ENCODE data around the gene IL22RA2. TPM values are rescaled to one million over a fixed set of nuclear protein-coding genes. Genes with fewer than 3 reads are reported as not detected.
"Not testable (repeated sequence)": the region's sequence is repeated elsewhere in the genome, so short reads cannot be mapped to it uniquely, and the experiment has no call there.

Gene IL22RA2
- total RNA-seq, 1 donor from 2014 or later: not detected

DNA sequence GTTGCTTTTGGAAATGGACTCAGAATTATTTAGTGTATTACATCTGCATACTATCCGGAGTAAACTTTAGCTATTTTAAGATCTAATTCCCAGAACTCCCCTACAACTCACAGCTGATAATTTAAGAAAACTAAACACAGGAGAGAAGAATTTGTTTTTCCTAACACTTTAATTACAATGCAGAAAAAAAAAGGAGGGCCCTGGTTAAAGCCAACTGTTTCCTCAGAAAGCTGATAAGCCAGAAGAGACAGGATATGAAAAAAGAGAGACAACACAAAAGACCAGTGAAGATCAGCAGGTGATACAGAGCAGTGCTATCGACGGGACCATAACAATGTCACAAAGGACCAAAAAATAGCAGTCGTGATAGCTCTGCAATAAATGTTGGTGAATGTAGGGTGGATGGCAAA is 39.9 kb upstream of the IL22RA2 start:
- peak overlapping the region; percentile 86 for H3K4me3 ChIP-seq
- DNase-seq (no peak), ATAC-seq (no peak)
- no peaks in the 10 kb centered on the region for H3K36me3 ChIP-seq
- no peaks in the 10 kb centered on the region for H3K9me3 ChIP-seq
- intact Hi-C loops (cut with DNase I): no loop called here
- peaks cover 67% of the 10 kb centered on the region for H3K4me1 ChIP-seq
- TF ChIP-seq, protein P1, sequence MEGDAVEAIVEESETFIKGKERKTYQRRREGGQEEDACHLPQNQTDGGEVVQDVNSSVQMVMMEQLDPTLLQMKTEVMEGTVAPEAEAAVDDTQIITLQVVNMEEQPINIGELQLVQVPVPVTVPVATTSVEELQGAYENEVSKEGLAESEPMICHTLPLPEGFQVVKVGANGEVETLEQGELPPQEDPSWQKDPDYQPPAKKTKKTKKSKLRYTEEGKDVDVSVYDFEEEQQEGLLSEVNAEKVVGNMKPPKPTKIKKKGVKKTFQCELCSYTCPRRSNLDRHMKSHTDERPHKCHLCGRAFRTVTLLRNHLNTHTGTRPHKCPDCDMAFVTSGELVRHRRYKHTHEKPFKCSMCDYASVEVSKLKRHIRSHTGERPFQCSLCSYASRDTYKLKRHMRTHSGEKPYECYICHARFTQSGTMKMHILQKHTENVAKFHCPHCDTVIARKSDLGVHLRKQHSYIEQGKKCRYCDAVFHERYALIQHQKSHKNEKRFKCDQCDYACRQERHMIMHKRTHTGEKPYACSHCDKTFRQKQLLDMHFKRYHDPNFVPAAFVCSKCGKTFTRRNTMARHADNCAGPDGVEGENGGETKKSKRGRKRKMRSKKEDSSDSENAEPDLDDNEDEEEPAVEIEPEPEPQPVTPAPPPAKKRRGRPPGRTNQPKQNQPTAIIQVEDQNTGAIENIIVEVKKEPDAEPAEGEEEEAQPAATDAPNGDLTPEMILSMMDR (IDR thresholded peaks at IDR 0.05): no peak
- H3K27ac ChIP-seq: peak overlapping the region; percentile 100
- H3K27me3 ChIP-seq: no peaks in the 10 kb centered on the region

- Histone ChIP-seq H3K27me3 (no peaks in the 10 kb centered on the region), H3K4me1 (peaks cover 72% of the 10 kb centered on the region), H3K4me3 (no peak overlapping the region), H3K36me3 (peaks cover 10% of the 10 kb centered on the region), H3K27ac (peak overlapping the region; percentile 38), H3K9me3 (no peaks in the 10 kb centered on the region)
- DNase-seq: no peak
- ATAC-seq: no peak
- TF ChIP-seq, protein P1 (IDR thresholded peaks at IDR 0.05): no peak
- intact Hi-C loops (cut with DNase I): no loop called here
These were observed 38.5 kb upstream of the IL22RA2 start for GRCh38 chr6:137211910-137212309.

DNA sequence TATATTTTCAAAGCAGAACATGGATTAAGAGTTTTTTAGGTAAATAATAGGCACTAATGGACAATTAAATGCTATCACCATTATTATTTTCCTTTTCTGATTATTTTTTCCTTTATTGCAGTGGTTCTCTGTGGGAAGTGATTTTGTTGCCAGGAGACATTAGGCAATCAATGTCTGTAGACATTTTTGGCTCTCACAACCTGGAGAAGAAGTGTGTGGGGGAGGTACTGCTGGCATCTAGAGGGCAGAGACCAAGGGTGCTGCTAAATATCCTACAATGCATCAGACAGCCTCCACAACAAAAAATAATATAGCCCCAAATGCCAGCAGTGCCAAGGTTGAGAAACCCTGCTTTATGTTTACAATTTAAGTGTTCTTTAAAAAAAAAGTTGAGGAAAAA is 37.5 kb upstream of the IL22RA2 start:
- Histone ChIP-seq H3K9me3 (no peaks in the 10 kb centered on the region), H3K36me3 (peaks cover 19% of the 10 kb centered on the region), H3K27me3 (no peaks in the 10 kb centered on the region), H3K27ac (peak overlapping the region; percentile 38), H3K4me1 (peaks cover 73% of the 10 kb centered on the region), H3K4me3 (no peak overlapping the region)
- DNase-seq (no peak), ATAC-seq (peak; percentile 72)
- TF ChIP-seq, protein P1 (IDR thresholded peaks at IDR 0.05): no peak
- intact Hi-C loops (cut with DNase I): no loop called here

- ATAC-seq: no peak
- Histone ChIP-seq H3K36me3 (peaks cover 45% of the 10 kb centered on the region), H3K27ac (no peak overlapping the region), H3K4me3 (no peak overlapping the region), H3K27me3 (no peaks in the 10 kb centered on the region), H3K9me3 (no peaks in the 10 kb centered on the region), H3K4me1 (peaks cover 47% of the 10 kb centered on the region)
- TF ChIP-seq, protein P1 (IDR thresholded peaks at IDR 0.05): no peak
- intact Hi-C loops (cut with DNase I): no loop called here
- DNase-seq: no peak
These were observed 34.8 kb upstream of the IL22RA2 start for GRCh38 chr6:137208279-137208678.

GRCh38 chr6:137207457-137207856 is 34.0 kb upstream of the IL22RA2 start:
- intact Hi-C loops (cut with DNase I): not testable (repeated sequence)

GRCh38 chr6:137206577-137206976 is 33.1 kb upstream of the IL22RA2 start:
- no peaks in the 10 kb centered on the region for H3K27me3 ChIP-seq
- peaks cover 33% of the 10 kb centered on the region for H3K4me1 ChIP-seq
- no peak overlapping the region for H3K4me3 ChIP-seq
- intact Hi-C loops (cut with DNase I): no loop called here
- DNase-seq: no peak
- no peaks in the 10 kb centered on the region for H3K9me3 ChIP-seq
- H3K27ac ChIP-seq: no peak overlapping the region
- H3K36me3 ChIP-seq: peaks cover 61% of the 10 kb centered on the region
- TF ChIP-seq, protein P1 (IDR thresholded peaks at IDR 0.05): no peak
- ATAC-seq: no peak

More at GRCh38 chr6:137207457-137207856, 34.0 kb upstream of the IL22RA2 start:
- H3K27ac ChIP-seq, H3K4me3 ChIP-seq, ATAC-seq, H3K27me3 ChIP-seq, DNase-seq, H3K9me3 ChIP-seq: not testable (repeated sequence)
- Histone ChIP-seq H3K36me3 (peaks cover 53% of the 10 kb centered on the region), H3K4me1 (peaks cover 42% of the 10 kb centered on the region)

All from upper lobe of right lung (tissue), 1 donor.